Gastroesophageal sphincter (tissue), 3 donors: ENCODE measurements around the gene GPX7.

ENCODE experiments used
- CTCF ChIP-seq, 4 experiments: fragments of 200-600 bp in 2 of 4; fragments of 450-650 bp in 2 of 4; sonication (generic) in 1 of 4; IDR thresholded peaks; one replicate each; pipeline ENCODE4 v1.5.1; 2017 to 2019; ENCODE audit warnings: antibody characterized with exemption in 4 of 4, mild to moderate bottlenecking in 2 of 4, moderate library complexity in 2 of 4
- POLR2A ChIP-seq, 2 donors: fragments of 450-650 bp; IDR thresholded peaks; one replicate each; pipeline ENCODE4 v1.6.1; 2017; ENCODE audit warnings: antibody characterized with exemption in 2 of 2, mild to moderate bottlenecking in 2 of 2, moderate library complexity in 1 of 2
- POLR2AphosphoS5 ChIP-seq: sonication (generic); formaldehyde crosslinking; IDR thresholded peaks from one replicate; pipeline ENCODE4 v1.6.1; 2017; ENCODE audit warnings: antibody characterized with exemption

GRCh38 chr1:52556641-52557360, 45.4 kb upstream of the GPX7 start:
- TF ChIP-seq CTCF (IDR thresholded peaks at IDR 0.05) (no peak), POLR2AphosphoS5 (no peak), POLR2A (IDR thresholded peaks at IDR 0.05) (no peak)
